Transverse colon (tissue), 4 donors: ENCODE data around the gene CHAT. TPM values are rescaled to one million over a fixed set of nuclear protein-coding genes. Genes with fewer than 3 reads are reported as not detected.

Source experiments
- DNase-seq: peaks from one replicate; pipeline ENCODE4 v3.0.0-alpha.2; 2019
- H3K27ac ChIP-seq, 4 donors: fragments of 200-600 bp; sonication (generic); 2 replicates each; pipeline ENCODE4 v1.5.1; 2016 to 2018; ENCODE audit warnings: inconsistent platforms in 4 of 4
- H3K27me3 ChIP-seq: fragments of 200-600 bp; sonication (generic); 2 replicates; pipeline ENCODE4 v1.5.1; 2017; ENCODE audit warnings: inconsistent platforms
- H3K36me3 ChIP-seq, 4 donors: fragments of 200-600 bp; sonication (generic); 2 replicates each; pipeline ENCODE4 v1.5.1; 2017 to 2019; ENCODE audit warnings: inconsistent platforms in 4 of 4
- H3K4me1 ChIP-seq, 4 donors: fragments of 200-600 bp; sonication (generic); 2 replicates each; pipeline ENCODE4 v1.5.1; 2017 to 2020; ENCODE audit warnings: inconsistent platforms in 4 of 4
- H3K4me3 ChIP-seq, 4 donors: fragments of 200-600 bp; sonication (generic); 1 replicate in 1 of 4; 2 replicates in 3 of 4; pipeline versions ENCODE4 v1.5.1 to v1.6.1; 2017 to 2019; ENCODE audit warnings: inconsistent platforms in 4 of 4
- H3K9me3 ChIP-seq, 2 donors: fragments of 200-600 bp; sonication (generic); 2 replicates each; pipeline ENCODE4 v1.5.1; 2017 to 2019; ENCODE audit warnings: inconsistent platforms in 2 of 2
- CTCF ChIP-seq, 5 experiments: fragments of 200-600 bp in 3 of 5; fragments of 450-650 bp in 2 of 5; sonication (generic) in 3 of 5; IDR thresholded peaks; 1 replicate in 2 of 5; 2 replicates in 3 of 5; pipeline ENCODE4 v1.5.1; 2016 to 2017; ENCODE audit warnings: antibody characterized with exemption in 5 of 5, inconsistent platforms in 3 of 5, mild to moderate bottlenecking in 2 of 5, moderate library complexity in 1 of 5
- EP300 ChIP-seq: sonication (generic); formaldehyde crosslinking; IDR thresholded peaks from one replicate; pipeline ENCODE4 v1.6.1; 2017; ENCODE audit warnings: antibody characterized with exemption, low read depth
- POLR2A ChIP-seq: fragments of 450-650 bp; IDR thresholded peaks from one replicate; pipeline ENCODE4 v1.6.1; 2016; ENCODE audit warnings: antibody characterized with exemption, mild to moderate bottlenecking, moderate library complexity
- POLR2AphosphoS5 ChIP-seq, 3 donors: sonication (generic); formaldehyde crosslinking; IDR thresholded peaks; one replicate each; pipeline ENCODE4 v1.6.1; 2016; ENCODE audit warnings: antibody characterized with exemption in 3 of 3
- WGBS, 2 donors: methylation state at CpG; one replicate each; pipeline ENCODE4 v1.1.5; 2018; ENCODE audit warnings: low coverage in 1 of 2; 5-methylcytosine and 5-hydroxymethylcytosine counted together
- in situ Hi-C, 4 donors: fragments of 200-750 bp; cut with MboI; loops; one replicate each; pipeline versions ENCODE4 v1.15.0 to v1.15.1; 2017; ENCODE audit warnings: low sequenced_read_pairs in 3 of 4, low pct_ligation_motif_present in 1 of 4, low pct_unique_long_range_greater_than_20kb in 1 of 4
- intact Hi-C: fragments of 100-400 bp; cut with DNase I; formaldehyde crosslinking; loops from one replicate; pipeline ENCODE4 v1.15.1; 2023; ENCODE audit warnings: low total_unique reads
- total RNA-seq, 4 donors: library from RNA; depleted of rRNA; stranded (reverse); fragments of >200 nt; gene quantifications; one replicate each; pipeline ENCODE4 v1.1.0, GENCODE V29; 2016

CHAT gene
- total RNA-seq, 4 donors from 2014 or later, result 1.1 to 3.8 TPM; not detected in 2

GRCh38 chr10:49651039-49651835 is 37.4 kb downstream of the CHAT start:
- DNase-seq, result no peak
- H3K9me3 ChIP-seq, result no peaks in the 10 kb centered on the region
- no peak overlapping the region for H3K4me3 ChIP-seq
- no peak overlapping the region for H3K27ac ChIP-seq
- H3K27me3 ChIP-seq, result no peaks in the 10 kb centered on the region
- no peaks in the 10 kb centered on the region for H3K36me3 ChIP-seq
- WGBS, 2 donors, result 77% methylated on average over 5 to 15 of the region's 15 CpGs
- intact Hi-C loops (no loop called here), in situ Hi-C loops (no loop called here)
- TF ChIP-seq EP300, result no peak
- TF ChIP-seq POLR2A, result no peak
- TF ChIP-seq CTCF (IDR thresholded peaks at IDR 0.05), result no peak
- TF ChIP-seq POLR2AphosphoS5 (IDR thresholded peaks at IDR 0.05), result no peak
- H3K4me1 ChIP-seq, result no peaks in the 10 kb centered on the region

DNA sequence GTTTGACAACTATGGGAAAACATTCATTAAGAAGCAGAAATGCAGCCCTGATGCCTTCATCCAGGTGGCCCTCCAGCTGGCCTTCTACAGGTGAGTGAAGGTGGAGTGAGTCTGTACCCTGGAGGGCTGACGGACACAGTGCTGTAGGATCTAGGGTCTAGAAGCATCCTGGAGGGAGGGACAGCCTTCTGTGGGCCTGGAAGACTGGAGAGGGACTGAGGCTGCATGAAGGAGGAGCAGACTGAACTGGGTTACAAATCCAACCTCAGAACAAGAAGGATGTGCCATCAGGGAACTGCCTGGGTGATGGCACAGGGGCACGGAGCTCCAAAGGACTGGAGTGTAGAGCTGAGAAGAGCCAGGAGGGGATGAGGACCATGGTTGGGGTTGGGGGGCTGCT is 38.1 kb downstream of the CHAT start:
- DNase-seq, result no peak
- WGBS, 2 donors, result 68% methylated on average over 2 of the region's 2 CpGs; no CpG with 5 or more reads in 1 of the 2 donors
- H3K27ac ChIP-seq, result no peak overlapping the region
- intact Hi-C loops (no loop called here), in situ Hi-C loops (no loop called here)
- H3K9me3 ChIP-seq, result no peaks in the 10 kb centered on the region
- H3K27me3 ChIP-seq, result no peaks in the 10 kb centered on the region
- no peak overlapping the region for H3K4me3 ChIP-seq
- H3K36me3 ChIP-seq, result no peaks in the 10 kb centered on the region
- no peaks in the 10 kb centered on the region for H3K4me1 ChIP-seq
- TF ChIP-seq POLR2AphosphoS5 (IDR thresholded peaks at IDR 0.05), result no peak

DNA sequence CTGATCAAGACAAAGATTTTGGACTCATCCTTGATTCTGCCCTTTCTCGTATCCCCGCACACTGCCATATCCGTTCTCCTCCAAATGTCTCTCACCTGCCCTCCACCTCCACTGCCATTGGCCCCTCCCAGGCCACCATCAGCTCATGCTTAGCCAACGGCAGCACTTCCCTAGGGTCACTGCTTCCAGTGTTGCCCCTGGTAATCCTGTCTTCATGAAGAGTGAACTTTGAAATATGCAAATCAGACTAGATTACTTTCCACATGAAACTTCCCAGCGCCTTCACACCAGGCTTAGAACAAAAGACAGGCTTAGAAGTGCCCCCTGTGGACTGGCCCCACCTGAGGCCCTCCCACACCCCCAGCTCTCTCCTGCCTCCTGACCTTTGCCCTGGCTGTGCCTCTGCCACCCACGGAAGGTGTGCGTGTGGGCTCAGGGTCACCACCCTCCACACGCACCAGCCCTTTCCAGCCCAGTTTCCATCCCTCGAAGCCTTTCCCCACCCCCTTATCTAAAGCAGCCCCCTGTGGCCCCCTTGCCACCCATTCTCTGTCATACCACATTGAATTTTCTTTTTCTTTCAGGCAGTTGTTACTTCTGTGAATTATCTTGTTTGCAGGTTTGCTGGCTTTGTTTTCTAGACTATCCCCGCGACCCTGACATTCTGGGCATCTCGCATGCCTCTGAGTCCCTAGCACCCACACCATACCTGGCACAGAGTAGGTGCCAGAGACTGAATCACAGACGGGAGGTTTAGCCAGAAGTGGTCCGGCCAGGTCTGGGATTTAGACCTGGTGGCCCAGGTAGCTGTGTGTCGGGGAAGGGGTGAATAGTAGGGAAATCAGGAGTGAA is 38.8 kb downstream of the CHAT start:
- TF ChIP-seq POLR2AphosphoS5 (IDR thresholded peaks at IDR 0.05) (no peak), CTCF (IDR thresholded peaks at IDR 0.05) (no peak), EP300 (no peak), POLR2A (no peak)
- no peaks in the 10 kb centered on the region for H3K9me3 ChIP-seq
- H3K27ac ChIP-seq, result no peak overlapping the region
- H3K4me1 ChIP-seq, result no peaks in the 10 kb centered on the region
- no peak for DNase-seq
- intact Hi-C loops, result no loop called here
- no peak overlapping the region for H3K4me3 ChIP-seq
- H3K27me3 ChIP-seq, result no peaks in the 10 kb centered on the region
- H3K36me3 ChIP-seq, result no peaks in the 10 kb centered on the region
- in situ Hi-C loops, result no loop called here
- WGBS, 2 donors, result 64 to 86% methylated on average over 7 to 15 of the region's 15 CpGs

DNA sequence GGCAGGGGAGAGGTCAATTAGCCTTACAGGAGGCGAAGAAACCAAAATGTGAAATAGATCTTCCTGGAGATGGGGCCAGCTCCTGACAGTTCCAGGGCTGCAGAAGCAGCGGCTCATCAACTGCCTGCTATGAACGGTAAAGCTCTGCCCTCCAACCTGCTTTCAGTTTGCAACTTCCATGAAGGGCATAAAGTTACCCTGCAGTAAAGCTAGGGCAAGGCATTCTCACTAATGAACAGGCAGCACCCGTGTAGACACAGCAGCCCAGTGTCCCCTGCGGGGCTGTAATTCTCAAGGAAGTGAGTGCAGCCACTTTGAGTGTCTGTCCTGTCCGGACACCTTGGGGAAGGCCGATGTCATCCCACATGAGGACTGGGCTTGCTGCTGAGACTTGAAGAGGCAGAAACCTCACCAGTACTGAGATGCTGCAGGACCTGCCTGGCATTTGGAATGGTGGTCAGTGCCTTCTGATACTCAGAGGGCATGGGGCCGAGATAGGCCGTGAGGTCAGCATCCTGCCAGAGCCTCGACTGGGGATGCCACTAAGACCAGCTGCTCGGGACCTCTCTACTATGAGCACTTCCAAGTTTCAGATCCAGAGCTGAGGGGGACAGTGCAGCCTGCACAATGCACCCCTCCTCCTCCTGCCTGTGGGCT is 39.6 kb downstream of the CHAT start:
- no peaks in the 10 kb centered on the region for H3K27me3 ChIP-seq
- H3K4me1 ChIP-seq, result no peaks in the 10 kb centered on the region
- WGBS, 2 donors, result 64% methylated on average over 9 of the region's 11 CpGs; no CpG with 5 or more reads in 1 of the 2 donors
- H3K27ac ChIP-seq, result no peak overlapping the region
- TF ChIP-seq CTCF (IDR thresholded peaks at IDR 0.05) (no peak), POLR2AphosphoS5 (IDR thresholded peaks at IDR 0.05) (no peak)
- no peak overlapping the region for H3K4me3 ChIP-seq
- no peaks in the 10 kb centered on the region for H3K9me3 ChIP-seq
- no peaks in the 10 kb centered on the region for H3K36me3 ChIP-seq
- intact Hi-C loops (no loop called here), in situ Hi-C loops (no loop called here)
- DNase-seq, result no peak
